Skeletal muscle satellite cell (primary cell): ENCODE measurements around the gene TMEM132E.

ENCODE experiments used
- H3K27me3 ChIP-seq: 2 replicates; pipeline ENCODE4 v1.7.0; 2013; ENCODE audit warnings: low read length; ENCODE audit not compliant: control insufficient read depth, insufficient read depth
- H3K36me3 ChIP-seq: 2 replicates; pipeline ENCODE4 v1.7.0; 2013; ENCODE audit warnings: mild to moderate bottlenecking, control low read depth, low read length; ENCODE audit not compliant: insufficient read depth
- H3K4me1 ChIP-seq: 2 replicates; pipeline ENCODE4 v1.7.0; 2013; ENCODE audit warnings: low read length; ENCODE audit not compliant: control insufficient read depth, insufficient read depth
- H3K4me2 ChIP-seq: 2 replicates; pipeline ENCODE4 v1.7.0; 2013; ENCODE audit warnings: mild to moderate bottlenecking, low read length
- H3K4me3 ChIP-seq: 2 replicates; pipeline ENCODE4 v1.7.0; 2013; ENCODE audit warnings: low read length
- H3K9ac ChIP-seq: 2 replicates; pipeline ENCODE4 v1.7.0; 2013; ENCODE audit warnings: mild to moderate bottlenecking, low read depth, low read length, moderate library complexity
- H3K9me3 ChIP-seq: replicated peaks from 2 replicates; pipeline ENCODE4 v1.7.0; 2013; ENCODE audit warnings: mild to moderate bottlenecking, control low read depth, low read length

TMEM132E gene

DNA sequence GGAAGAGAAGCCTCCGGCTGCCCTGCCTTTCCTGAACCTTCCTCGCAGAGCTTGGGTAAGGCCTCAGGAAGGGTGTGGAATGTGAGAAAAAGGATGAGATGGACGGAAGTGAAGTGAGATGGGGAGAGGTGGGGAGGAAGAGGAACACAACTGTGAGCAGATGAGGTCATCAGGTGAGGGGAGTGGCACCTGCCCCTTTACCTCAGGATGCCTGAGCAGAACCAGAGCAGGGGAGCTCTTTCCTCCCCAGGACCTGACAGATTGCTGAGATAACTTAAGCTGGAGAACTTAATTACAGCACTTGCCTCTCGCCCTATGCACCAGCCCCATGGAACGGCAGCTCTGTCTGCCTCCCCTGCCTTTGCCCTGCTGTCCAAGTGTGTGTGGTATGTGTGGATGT is 29.8 kb downstream of the TMEM132E start:
- H3K9me3 ChIP-seq, result no peaks in the 10 kb centered on the region
- H3K27me3 ChIP-seq, result no peaks in the 10 kb centered on the region
- no peak overlapping the region for H3K4me3 ChIP-seq
- no peak overlapping the region for H3K4me2 ChIP-seq
- H3K4me1 ChIP-seq, result no peaks in the 10 kb centered on the region
- no peak overlapping the region for H3K9ac ChIP-seq
- H3K36me3 ChIP-seq, result no peaks in the 10 kb centered on the region

GRCh38 chr17:34610039-34610438 is 30.7 kb downstream of the TMEM132E start:
- Histone ChIP-seq H3K27me3 (no peaks in the 10 kb centered on the region), H3K36me3 (no peaks in the 10 kb centered on the region), H3K4me3 (no peak overlapping the region), H3K4me2 (no peak overlapping the region), H3K9me3 (no peaks in the 10 kb centered on the region), H3K4me1 (no peaks in the 10 kb centered on the region), H3K9ac (no peak overlapping the region)

GRCh38 chr17:34610506-34610905 is 31.1 kb downstream of the TMEM132E start:
- no peaks in the 10 kb centered on the region for H3K9me3 ChIP-seq
- no peaks in the 10 kb centered on the region for H3K4me1 ChIP-seq
- H3K36me3 ChIP-seq, result no peaks in the 10 kb centered on the region
- no peak overlapping the region for H3K4me2 ChIP-seq
- H3K9ac ChIP-seq, result no peak overlapping the region
- H3K4me3 ChIP-seq, result no peak overlapping the region
- H3K27me3 ChIP-seq, result no peaks in the 10 kb centered on the region

- no peaks in the 10 kb centered on the region for H3K9me3 ChIP-seq
- H3K4me1 ChIP-seq, result no peaks in the 10 kb centered on the region
- no peaks in the 10 kb centered on the region for H3K27me3 ChIP-seq
- no peak overlapping the region for H3K4me3 ChIP-seq
- H3K36me3 ChIP-seq, result no peaks in the 10 kb centered on the region
- H3K4me2 ChIP-seq, result no peak overlapping the region
- H3K9ac ChIP-seq, result no peak overlapping the region
These were observed 34.0 kb downstream of the TMEM132E start for GRCh38 chr17:34613064-34614019.

DNA sequence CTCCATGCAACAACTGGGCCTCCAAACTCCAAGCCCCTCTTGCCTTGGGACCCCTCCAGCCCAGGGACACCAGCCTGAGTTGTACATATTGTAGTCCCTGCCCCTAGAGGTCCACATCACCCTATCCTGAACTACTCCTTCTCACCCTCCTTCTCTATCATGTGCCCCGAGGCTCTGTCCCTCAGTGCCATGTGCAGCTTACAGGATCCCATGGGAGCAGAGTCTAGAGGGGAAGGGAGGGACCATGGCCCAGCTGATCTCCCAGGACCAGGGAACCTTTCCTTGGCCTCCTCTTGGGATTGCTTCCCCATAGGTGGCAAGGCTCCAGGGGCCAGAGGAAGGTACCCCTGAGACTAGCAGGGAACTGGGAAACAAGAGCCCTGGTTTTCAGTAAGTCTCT is 35.3 kb downstream of the TMEM132E start:
- Histone ChIP-seq H3K9ac (no peak overlapping the region), H3K4me1 (no peaks in the 10 kb centered on the region), H3K4me3 (no peak overlapping the region), H3K36me3 (no peaks in the 10 kb centered on the region), H3K9me3 (no peaks in the 10 kb centered on the region), H3K27me3 (no peaks in the 10 kb centered on the region), H3K4me2 (no peak overlapping the region)

GRCh38 chr17:34615326-34615725 is 35.9 kb downstream of the TMEM132E start:
- H3K9me3 ChIP-seq, result no peaks in the 10 kb centered on the region
- H3K9ac ChIP-seq, result no peak overlapping the region
- no peaks in the 10 kb centered on the region for H3K27me3 ChIP-seq
- H3K4me2 ChIP-seq, result no peak overlapping the region
- no peaks in the 10 kb centered on the region for H3K36me3 ChIP-seq
- H3K4me3 ChIP-seq, result no peak overlapping the region
- H3K4me1 ChIP-seq, result no peaks in the 10 kb centered on the region

DNA sequence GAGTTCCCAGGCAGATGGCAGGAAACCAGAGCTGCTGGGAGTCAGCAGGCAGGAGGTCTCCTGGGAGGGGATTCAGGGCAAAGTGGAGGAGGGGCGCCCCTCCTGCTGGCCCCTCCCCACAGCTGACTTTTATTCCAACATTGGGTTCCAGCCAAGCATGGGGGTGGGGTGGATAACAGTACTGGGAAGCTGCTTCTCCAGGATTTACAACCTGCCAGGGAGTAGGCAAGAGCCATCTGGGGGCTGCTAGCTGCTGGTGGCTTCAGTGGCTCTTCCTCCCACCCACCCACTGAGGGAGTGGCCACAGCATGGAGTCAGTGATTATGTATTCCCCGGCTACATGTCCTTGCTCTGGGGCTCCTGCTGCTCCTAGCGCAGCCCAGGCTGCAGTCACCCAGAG is 36.8 kb downstream of the TMEM132E start:
- Histone ChIP-seq H3K27me3 (no peaks in the 10 kb centered on the region), H3K9me3 (no peaks in the 10 kb centered on the region), H3K4me2 (no peak overlapping the region), H3K4me3 (no peak overlapping the region), H3K4me1 (no peaks in the 10 kb centered on the region), H3K9ac (no peak overlapping the region), H3K36me3 (no peaks in the 10 kb centered on the region)

DNA sequence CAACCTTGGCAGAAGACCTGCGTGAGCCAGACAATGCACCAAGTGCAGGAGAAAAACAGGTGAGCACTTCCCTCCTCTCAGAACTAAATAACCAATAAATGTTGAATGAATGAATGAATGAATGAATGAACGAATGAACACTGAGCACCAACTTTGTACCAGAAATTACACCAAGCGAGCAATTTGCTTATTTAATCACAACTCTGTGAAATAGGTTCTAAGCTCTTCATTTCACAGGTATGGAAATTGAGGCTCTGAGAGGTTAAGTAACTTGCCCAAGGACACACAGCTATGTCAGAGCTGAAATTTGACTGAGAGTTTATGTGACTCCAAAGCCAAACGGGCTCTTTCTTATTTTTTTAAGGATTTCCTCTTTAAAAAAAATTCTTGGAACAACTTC is 38.0 kb downstream of the TMEM132E start:
- no peaks in the 10 kb centered on the region for H3K9me3 ChIP-seq
- no peak overlapping the region for H3K4me2 ChIP-seq
- no peak overlapping the region for H3K4me3 ChIP-seq
- no peaks in the 10 kb centered on the region for H3K4me1 ChIP-seq
- H3K36me3 ChIP-seq, result no peaks in the 10 kb centered on the region
- H3K27me3 ChIP-seq, result no peaks in the 10 kb centered on the region
- no peak overlapping the region for H3K9ac ChIP-seq

- no peaks in the 10 kb centered on the region for H3K9me3 ChIP-seq
- no peak overlapping the region for H3K9ac ChIP-seq
- no peaks in the 10 kb centered on the region for H3K4me1 ChIP-seq
- H3K4me3 ChIP-seq, result no peak overlapping the region
- H3K27me3 ChIP-seq, result no peaks in the 10 kb centered on the region
- no peaks in the 10 kb centered on the region for H3K36me3 ChIP-seq
- H3K4me2 ChIP-seq, result no peak overlapping the region
These were observed 40.4 kb downstream of the TMEM132E start for GRCh38 chr17:34619687-34620217.

GRCh38 chr17:34620458-34620857 is 41.1 kb downstream of the TMEM132E start:
- Histone ChIP-seq H3K9ac (no peak overlapping the region), H3K4me1 (no peaks in the 10 kb centered on the region), H3K4me3 (no peak overlapping the region), H3K9me3 (no peaks in the 10 kb centered on the region), H3K4me2 (no peak overlapping the region), H3K27me3 (peaks cover 3% of the 10 kb centered on the region), H3K36me3 (no peaks in the 10 kb centered on the region)

- peaks cover 3% of the 10 kb centered on the region for H3K27me3 ChIP-seq
- no peaks in the 10 kb centered on the region for H3K4me1 ChIP-seq
- H3K9ac ChIP-seq, result no peak overlapping the region
- no peaks in the 10 kb centered on the region for H3K36me3 ChIP-seq
- H3K4me3 ChIP-seq, result no peak overlapping the region
- no peaks in the 10 kb centered on the region for H3K9me3 ChIP-seq
- H3K4me2 ChIP-seq, result no peak overlapping the region
These were observed 43.7 kb downstream of the TMEM132E start for GRCh38 chr17:34622862-34623623.
